Retina (tissue), 1 donor: Measurements from ENCODE around the gene ZBTB7C.

Experiments used
- DNase-seq: peaks from one replicate; pipeline ENCODE4 v3.0.0-alpha.2; 2016

The ZBTB7C gene

GRCh38 chr18:48073211-48073930 lies 335.8 kb downstream of the ZBTB7C start:
- DNase-seq: no peak

- no peak for DNase-seq
Measured at GRCh38 chr18:48072428-48073204, 336.6 kb downstream of the ZBTB7C start.

- no peak for DNase-seq
Measured at GRCh38 chr18:48068916-48069445, 340.2 kb downstream of the ZBTB7C start.

DNA sequence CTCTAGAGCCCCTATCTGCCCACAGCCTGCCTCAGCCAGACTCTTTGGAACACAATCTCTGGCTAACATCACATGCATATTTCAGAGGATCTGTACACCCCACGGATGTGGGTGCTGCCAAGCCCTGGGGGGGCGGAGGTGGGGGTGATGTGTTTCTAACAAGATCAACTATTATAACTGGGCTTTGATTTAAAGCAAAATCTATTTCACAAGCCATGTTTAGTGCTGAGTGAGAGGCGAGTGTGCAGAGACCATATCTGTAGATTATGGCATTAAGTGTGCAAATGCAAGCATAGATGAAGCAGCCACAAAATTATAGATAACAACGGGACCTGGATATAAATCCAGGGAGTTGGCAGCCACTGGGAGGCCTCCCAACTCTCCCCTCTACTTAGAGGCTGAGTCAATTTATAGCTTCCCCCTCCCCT lies 342.9 kb downstream of the ZBTB7C start:
- no peak for DNase-seq

DNA sequence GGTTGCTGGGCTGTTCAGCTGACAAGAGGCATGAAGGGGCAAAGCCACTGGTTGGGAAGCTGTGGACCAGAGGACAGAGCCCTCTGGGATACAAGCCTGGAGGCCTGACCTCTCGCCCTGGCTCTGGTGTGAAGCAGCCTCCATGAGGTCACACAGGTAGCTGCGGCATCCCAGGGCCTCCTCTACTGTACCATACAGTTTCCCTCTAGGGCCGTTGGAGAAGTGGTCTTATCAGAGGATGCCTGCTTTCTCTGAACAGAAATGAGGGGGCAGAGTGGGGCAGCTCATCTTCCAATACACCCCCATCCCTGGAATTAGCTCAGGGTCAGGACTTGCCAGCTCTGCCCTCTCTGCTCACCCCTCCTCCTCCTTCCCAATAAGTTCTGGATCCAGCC lies 343.6 kb downstream of the ZBTB7C start:
- no peak for DNase-seq

DNA sequence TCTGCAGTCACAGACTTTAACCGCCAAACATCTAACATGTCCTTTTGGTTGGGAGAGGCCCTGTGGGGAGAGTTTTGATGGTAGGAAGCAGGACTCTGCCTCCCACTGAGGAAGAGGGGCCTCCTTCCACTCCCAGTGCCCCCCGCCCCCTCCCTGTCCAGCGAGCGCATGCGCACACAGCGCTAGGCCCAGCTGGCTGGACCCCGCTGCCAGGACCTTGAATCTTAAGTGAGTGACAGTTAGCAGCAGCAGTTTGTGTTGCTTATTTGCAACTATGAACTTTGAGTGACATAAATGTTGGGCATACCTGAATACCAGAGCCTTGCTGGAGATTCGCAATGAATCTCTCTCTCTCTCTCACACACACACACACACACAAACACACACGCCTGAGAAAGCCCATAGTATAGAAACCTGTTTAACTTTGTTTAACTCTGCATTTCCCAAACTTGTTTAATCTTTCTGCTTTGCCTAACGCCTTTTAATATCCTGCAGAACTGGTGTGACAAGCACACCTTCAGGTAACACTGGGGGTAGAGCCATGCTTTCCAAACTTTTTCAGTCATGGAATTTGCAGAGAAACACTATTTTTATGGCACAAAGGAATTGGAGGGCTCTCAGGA lies 344.1 kb downstream of the ZBTB7C start:
- DNase-seq: no peak

GRCh38 chr18:48061781-48062570 lies 347.2 kb downstream of the ZBTB7C start:
- no peak for DNase-seq

- no peak for DNase-seq
Measured at GRCh38 chr18:48060970-48061369, 348.2 kb downstream of the ZBTB7C start.

GRCh38 chr18:48060346-48060745 lies 348.8 kb downstream of the ZBTB7C start:
- DNase-seq: no peak

DNA sequence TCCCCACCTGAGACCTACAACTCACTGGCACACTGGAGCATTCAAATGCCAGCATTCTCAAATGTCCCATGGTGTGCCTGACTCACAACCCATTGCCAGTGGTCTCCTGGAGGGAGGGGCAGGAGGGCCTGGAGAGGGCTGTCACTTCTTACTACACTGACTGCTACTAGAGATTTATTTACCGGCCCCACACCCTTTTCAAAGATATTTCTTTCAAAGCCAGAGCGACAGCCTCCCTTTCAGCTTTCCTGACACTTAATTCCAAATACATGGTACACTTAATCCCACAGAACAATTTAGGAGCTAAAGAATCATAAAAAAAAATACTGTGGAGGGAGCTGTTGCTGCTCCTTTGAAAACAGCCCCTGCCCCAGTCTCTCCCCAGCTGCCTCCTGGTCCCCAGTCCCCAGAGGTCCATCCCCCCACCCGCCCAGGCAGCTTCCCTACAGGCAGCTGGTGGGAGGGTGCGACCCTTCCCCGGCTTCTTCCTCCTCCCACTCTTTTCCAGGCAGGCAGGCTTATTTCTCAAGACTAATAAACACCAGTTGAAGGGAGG lies 349.6 kb downstream of the ZBTB7C start:
- DNase-seq: no peak

- DNase-seq: no peak
Measured at GRCh38 chr18:48058486-48058885, 350.7 kb downstream of the ZBTB7C start.

DNA sequence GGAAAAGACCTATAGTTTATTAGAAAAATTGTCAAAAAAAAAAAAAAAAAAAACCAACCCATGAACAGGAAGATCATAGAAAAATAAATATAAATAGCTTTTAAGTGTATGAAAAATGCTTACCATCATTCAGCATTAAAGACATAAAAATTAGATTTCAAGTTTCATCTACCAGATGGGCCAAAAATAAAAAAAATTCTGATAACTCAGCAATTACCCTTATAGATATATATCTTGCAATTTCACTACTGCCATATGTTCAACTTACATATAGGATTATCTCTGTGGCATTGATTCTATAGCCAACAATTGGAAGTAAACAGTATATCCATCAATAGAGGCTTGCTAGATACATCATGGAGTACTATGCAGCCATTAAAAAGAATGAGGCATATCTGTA lies 352.2 kb downstream of the ZBTB7C start:
- DNase-seq: no peak

DNA sequence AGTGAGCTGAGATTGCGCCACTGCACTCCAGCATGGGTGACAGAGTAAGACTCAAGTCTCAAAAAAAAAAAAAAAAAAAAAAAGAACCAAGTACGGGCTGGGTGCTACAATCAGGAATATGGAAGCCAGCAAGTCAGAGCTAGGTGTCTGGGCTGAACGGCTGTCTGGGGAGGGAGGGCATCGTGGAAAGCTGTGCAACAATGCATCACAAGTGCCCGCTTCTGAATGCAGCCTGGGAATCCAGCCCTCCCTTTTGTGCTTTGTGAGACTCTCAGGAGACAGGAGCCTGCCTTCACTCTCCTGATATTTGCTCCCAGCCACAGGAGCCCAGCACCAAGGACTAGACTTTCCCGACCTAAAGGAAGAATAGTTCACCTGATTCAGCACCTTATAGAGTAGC lies 353.8 kb downstream of the ZBTB7C start:
- no peak for DNase-seq

DNA sequence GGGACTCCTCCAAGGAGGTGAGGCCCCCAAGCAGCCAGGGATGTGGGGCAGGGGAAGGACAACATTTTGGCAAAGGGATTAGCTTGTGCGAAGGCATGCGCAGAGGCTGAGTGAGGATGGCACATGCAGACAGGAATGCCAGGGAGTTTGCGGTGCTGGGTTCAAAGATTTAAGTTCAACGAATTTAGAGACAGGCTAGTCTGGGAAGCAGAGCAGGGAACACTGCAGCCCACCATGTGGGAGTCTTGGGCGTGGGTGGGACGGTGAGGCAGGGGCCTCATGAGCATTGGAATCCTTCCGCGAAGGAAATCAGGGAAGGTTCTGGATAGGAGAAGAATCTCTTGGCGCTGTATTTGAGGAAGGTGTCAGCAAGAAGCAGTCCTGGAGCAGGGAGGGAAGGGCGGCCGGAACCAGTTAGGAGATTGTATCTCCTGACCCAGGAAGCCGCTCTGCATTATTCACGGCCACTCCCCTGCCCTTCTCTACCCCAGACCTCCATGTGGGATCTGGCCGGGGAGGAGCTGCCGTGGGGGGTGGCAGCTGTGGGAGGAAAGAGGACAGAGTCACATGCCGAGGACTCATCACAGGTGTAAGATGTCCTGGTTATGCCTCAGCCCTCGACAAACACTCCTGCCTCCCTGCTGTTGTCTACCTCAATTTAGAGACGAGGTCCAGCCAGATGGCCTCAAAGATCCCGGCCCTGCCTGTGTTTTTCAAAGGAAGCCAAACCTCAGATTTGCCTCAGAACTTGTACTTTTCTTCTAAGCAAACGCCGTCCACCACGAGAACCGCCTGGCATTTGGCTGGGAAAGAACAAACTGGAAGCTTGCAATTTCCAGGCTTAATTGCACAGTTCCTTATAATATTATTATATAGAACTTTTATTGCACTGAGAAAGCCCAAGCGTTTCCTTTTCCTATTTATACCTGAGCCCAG lies 355.0 kb downstream of the ZBTB7C start:
- DNase-seq: no peak

GRCh38 chr18:48052842-48053241 lies 356.3 kb downstream of the ZBTB7C start:
- no peak for DNase-seq

DNA sequence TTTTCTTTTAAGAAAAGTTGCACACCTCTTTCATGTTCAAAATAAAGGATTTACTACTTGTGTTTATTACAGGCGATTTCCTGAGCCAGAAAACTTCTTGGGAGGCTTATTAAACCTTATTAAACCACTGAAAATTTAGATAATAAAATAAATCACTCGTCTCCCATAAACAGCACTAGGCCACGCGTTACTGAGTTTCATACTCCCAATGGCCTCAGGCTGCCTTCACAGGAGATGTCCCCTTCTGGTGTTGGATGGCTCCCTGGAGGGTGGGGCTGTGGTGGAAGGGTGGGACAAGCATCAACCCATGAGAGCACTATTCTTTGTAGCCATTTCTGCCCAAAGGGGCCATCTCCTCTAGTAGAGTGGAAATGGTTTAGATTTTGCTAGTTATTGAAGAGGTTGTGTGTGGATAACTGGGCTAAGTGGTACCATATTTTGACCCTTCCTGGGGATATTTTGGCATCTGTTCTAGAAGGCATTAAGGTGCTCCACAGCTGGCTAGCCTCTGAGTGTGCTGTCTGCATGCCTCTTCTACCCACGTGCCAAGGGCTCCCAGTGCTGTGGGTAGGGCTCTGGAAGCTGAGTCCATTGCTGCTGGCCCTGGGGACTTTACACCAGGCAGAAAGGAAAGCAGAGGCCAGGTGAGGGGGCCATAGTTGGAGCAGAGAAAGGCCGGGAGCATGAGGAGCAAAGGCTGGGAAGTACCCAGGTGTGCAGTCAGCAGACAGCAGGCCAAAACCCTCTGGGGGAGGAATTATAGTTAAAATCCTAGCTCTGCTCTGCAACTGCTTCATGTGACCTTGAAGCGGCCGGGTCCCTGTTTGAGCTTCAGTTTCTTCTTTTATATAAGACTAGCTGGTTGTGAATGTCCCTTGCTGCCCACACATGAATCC lies 357.0 kb downstream of the ZBTB7C start:
- no peak for DNase-seq

DNA sequence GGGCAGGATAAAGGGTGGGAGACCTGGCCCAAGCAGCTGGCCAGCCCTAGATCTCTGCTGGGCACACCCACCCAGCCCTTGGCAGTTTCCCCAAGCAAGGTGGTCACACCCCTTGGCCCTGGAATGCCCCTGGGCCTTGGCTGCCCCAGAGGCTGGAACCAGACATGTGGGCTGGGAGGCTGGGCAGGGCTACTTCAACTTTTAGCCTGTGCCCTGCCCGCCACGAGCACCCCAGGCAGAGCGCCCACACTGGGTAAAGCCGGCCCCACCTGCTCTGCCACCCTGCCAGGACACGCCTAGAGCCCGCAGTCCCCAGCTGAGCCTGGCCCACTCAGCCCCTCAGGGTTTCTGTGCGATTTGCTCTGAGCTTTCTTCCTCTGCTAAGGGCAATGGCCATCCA lies 359.0 kb downstream of the ZBTB7C start:
- DNase-seq: no peak

DNA sequence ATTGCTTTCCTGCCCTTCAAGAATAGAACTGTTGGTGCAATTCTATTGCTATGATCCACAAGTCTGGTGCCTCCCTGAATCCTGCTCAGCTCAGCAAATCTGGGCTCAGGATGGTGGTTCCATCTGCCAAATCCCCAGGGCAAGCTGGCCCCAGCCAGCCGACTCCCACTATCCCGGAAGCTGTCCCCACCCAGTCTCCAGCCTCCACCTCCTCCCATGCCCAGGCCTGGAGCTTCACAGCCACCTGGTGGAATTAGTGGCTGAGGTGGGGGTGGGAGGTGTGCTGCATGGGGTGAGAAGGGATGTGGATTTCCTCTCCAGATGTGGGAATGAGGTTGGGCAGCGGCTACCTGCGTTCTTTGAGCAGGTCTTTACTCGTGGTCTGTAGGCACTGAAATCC lies 359.4 kb downstream of the ZBTB7C start:
- DNase-seq: no peak

DNA sequence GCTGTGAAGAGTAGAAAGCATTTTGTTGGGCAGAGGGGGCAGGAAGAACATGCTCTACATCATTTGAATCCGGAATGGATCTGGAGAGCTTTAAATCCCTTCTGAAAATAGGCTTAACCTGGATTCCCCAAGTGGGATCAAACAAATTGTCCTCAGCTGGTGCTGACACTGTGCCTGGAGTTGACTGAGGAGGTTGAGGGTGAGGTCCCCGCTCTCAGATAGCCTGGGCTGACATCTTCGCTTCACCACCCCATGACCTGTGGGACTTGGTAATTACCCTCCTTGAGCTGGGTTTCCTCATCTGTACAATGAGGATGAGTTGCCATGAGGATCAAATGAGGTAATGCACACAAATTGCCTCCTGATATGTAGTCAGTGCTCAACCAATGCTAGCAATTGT lies 360.9 kb downstream of the ZBTB7C start:
- DNase-seq: no peak

GRCh38 chr18:48046843-48047242 lies 362.3 kb downstream of the ZBTB7C start:
- no peak for DNase-seq
